ENCODE results near the gene WNT9A. TPM values are rescaled to one million over a fixed set of nuclear protein-coding genes. Genes with fewer than 3 reads are reported as not detected.
A peak's percentile ranks its signal among the peaks of the same experiment; 100 is the strongest.

Gene WNT9A
- total and polyA plus RNA-seq, 2 of the 4 experiments (the other 2 are of a cell fraction), result 0.18 to 0.36 TPM

- ATAC-seq (ENCODE audit: low read depth), result peak; percentile 6; the same call in 1 of the 2 replicates
- Histone ChIP-seq H3K79me1 (ENCODE audit: low read depth in 1 of 2, low read length in 2 of 2) (no peaks in the 10 kb centered on the region), H3K27me3 (ENCODE audit: control insufficient read depth, insufficient read depth, low read length) (peaks cover 2% of the 10 kb centered on the region; the same call in 1 of the 2 replicates), H2BK20ac (ENCODE audit: low read depth, low read length) (no peak overlapping the region), H4K20me1 (ENCODE audit: insufficient read depth, low read length) (no peaks in the 10 kb centered on the region), H3K56ac (ENCODE audit: extremely low read depth, insufficient read depth, low read length) (no peak overlapping the region), H3K36me3 (ENCODE audit: control insufficient read depth, insufficient read depth, low read length) (no peaks in the 10 kb centered on the region), H2AK9ac (replicated peaks; ENCODE audit: low read depth, low read length, poor library complexity) (no peak overlapping the region), H2BK5ac (ENCODE audit: low read depth, low read length, poor library complexity, severe bottlenecking) (no peak overlapping the region), H3K4me1 (ENCODE audit: control insufficient read depth, insufficient read depth, low read length) (no peaks in the 10 kb centered on the region; the same call in 1 of the 2 replicates), H2AK5ac (ENCODE audit: low read depth, low read length) (no peak overlapping the region), H2BK120ac (ENCODE audit: low read depth, low read length) (no peak overlapping the region), H2BK15ac (ENCODE audit: low read depth, low read length) (no peak overlapping the region), H2AFZ (replicated peaks; ENCODE audit: low read length, poor library complexity) (no peak overlapping the region), H3K4me3 (ENCODE audit: insufficient read depth, low read depth, low read length) (no peak overlapping the region; the same call in 1 of the 2 replicates), H4K8ac (ENCODE audit: low read depth in 2 of 2, low read length in 2 of 2) (no peak overlapping the region), H4K5ac (ENCODE audit: low read depth, low read length) (no peak overlapping the region), H3K9me1 (ENCODE audit: insufficient read depth, low read length) (no peaks in the 10 kb centered on the region), H3K9ac (ENCODE audit: low read depth, low read length) (no peak overlapping the region), H3K18ac (ENCODE audit: low read depth, low read length) (no peak overlapping the region; the same call in 1 of the 2 replicates), H3K4me2 (ENCODE audit: low read depth, low read length) (peak overlapping the region; percentile 33; the same call in 1 of the 2 replicates), H3K23ac (ENCODE audit: low read depth, low read length) (no peak overlapping the region), H3K9me3 (ENCODE audit: control insufficient read depth, insufficient read depth, low read length) (no peaks in the 10 kb centered on the region), H4K91ac (ENCODE audit: insufficient read depth, low read depth, low read length) (no peak overlapping the region), H3K4ac (ENCODE audit: low read depth, low read length) (no peak overlapping the region), H3K27ac (ENCODE audit: insufficient read depth, low read length) (no peak overlapping the region), H3K14ac (replicated peaks; ENCODE audit: low read depth, low read length) (no peak overlapping the region)
- DNase-seq, result no peak
- CTCF ChIA-PET, result interaction anchor here (0.6 kb wide), 1 partner anchor 50 kb away, joined by 4 read pairs; no protein-coding TSS in a partner anchor
- TF ChIP-seq USF2 (IDR thresholded peaks at IDR 0.05; ENCODE audit: low read depth, low read length), result no peak
- no peak for TF ChIP-seq CHD1 (IDR thresholded peaks at IDR 0.05; ENCODE audit: low read depth, low read length)
- TF ChIP-seq MAZ (IDR thresholded peaks at IDR 0.05; ENCODE audit: borderline replicate concordance, low read depth, low read length), result no peak
- TF ChIP-seq FOS (IDR thresholded peaks at IDR 0.05; ENCODE audit: low read depth, low read length), result no peak
- TF ChIP-seq RCOR1 (IDR thresholded peaks at IDR 0.05; ENCODE audit: insufficient replicate concordance, low read length), result no peak
- no peak for TF ChIP-seq POLR2A (IDR thresholded peaks at IDR 0.05; ENCODE audit: low read depth, low read length)
- TF ChIP-seq CEBPB (IDR thresholded peaks at IDR 0.05; ENCODE audit: low read depth, low read length), result no peak
- no peak for TF ChIP-seq ELK1 (IDR thresholded peaks at IDR 0.05; ENCODE audit: borderline replicate concordance, low read depth, low read length)
- TF ChIP-seq MAFK (IDR thresholded peaks at IDR 0.05; ENCODE audit: low read depth, low read length), result no peak
- no peak for TF ChIP-seq MXI1 (IDR thresholded peaks at IDR 0.05; ENCODE audit: borderline replicate concordance, low read depth, low read length)
- no peak for TF ChIP-seq RAD21 (IDR thresholded peaks at IDR 0.05; ENCODE audit: low read length)
- TF ChIP-seq NFE2L2 (IDR thresholded peaks at IDR 0.05; ENCODE audit: low read depth, low read length), result no peak
- TF ChIP-seq CTCF (conservative IDR thresholded peaks at IDR 0.05; ENCODE audit: low read depth, low read length), result no peak
- in situ Hi-C loops (cut with MboI; ENCODE audit: low sequenced_read_pairs) (no loop called here), dilution Hi-C loops (cut with HindIII; ENCODE audit: low sequenced_read_pairs, unreplicated experiment) (no loop called here), intact Hi-C loops (cut with micrococcal nuclease) (no loop called here)
- POLR2A ChIA-PET (ENCODE audit: unreplicated experiment), result no interaction called here
- 10% methylated on average over 2 of the region's 18 CpGs; no CpG with 5 or more reads in 1 of the 2 experiments for WGBS, 2 experiments (ENCODE audit: extremely low coverage in 2 of 2, insufficient read length in 1 of 2)
- no TSS peak for BruUV-seq (replicated peaks)
Measured at GRCh38 chr1:227886503-227886961, 61.2 kb downstream of the WNT9A start.
